ENCODE measurements around the gene KANSL3. TPM values are rescaled to one million over a fixed set of nuclear protein-coding genes. Genes with fewer than 3 reads are reported as not detected.

KANSL3 gene
- polyA plus RNA-seq, 4 donors = 13.5 to 39.7 (median 18.0) TPM

DNA sequence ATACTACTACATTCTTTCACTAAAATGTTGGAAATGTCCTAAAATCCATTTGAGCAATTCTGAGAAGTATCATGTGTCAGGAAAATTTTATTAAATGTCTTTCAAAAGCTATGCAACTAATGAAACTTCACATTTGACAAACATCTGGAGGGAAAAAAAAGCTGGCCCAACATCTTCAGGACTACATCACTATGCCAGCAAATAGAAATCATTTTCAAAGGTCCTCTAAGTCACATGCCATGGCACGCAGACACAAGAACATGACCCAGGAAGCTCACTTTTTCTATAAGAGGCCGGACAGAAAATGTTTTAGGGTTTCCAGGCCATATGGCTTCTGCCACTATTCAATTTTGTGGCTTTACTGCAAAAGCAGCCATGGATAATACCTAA lies 11.6 kb downstream of the KANSL3 start:
- no peaks in the 10 kb centered on the region for H3K9me3 ChIP-seq (ENCODE audit: control insufficient read depth in 2 of 2, insufficient read depth in 1 of 2, low read depth in 1 of 2, low read length in 1 of 2)
- H3K36me3 ChIP-seq (ENCODE audit: control insufficient read depth in 3 of 3, insufficient read depth in 2 of 3, low read depth in 1 of 3, low read length in 3 of 3) = peaks cover 0 to 23% (median 7%) of the 10 kb centered on the region in 3 donors
- DNase-seq = no peak
- 66 to 87% (median 84%) methylated on average over 2 of the region's 2 CpGs for WGBS, 3 donors
- H3K27me3 ChIP-seq (ENCODE audit: control insufficient read depth in 3 of 3, insufficient read depth in 3 of 3, low read length in 3 of 3) = no peaks in the 10 kb centered on the region
- no peak overlapping the region for H3K4me3 ChIP-seq (ENCODE audit: low read depth in 1 of 3, low read length in 3 of 3)
- no peak for FAIRE-seq
- no peak overlapping the region for H3K27ac ChIP-seq (ENCODE audit: low read depth in 1 of 3, low read length in 2 of 3)
- H3K4me1 ChIP-seq (ENCODE audit: control insufficient read depth in 3 of 3, insufficient read depth in 2 of 3, low read depth in 1 of 3, low read length in 2 of 3) = peaks cover 5 to 12% (median 6%) of the 10 kb centered on the region in 3 donors

GRCh38 chr2:96625571-96626552 lies 12.2 kb downstream of the KANSL3 start:
- whole genome bisulfite sequencing, 3 donors = 48 to 65% (median 50%) methylated on average over 5 of the region's 5 CpGs
- DNase-seq (no peak), FAIRE-seq (no peak)
- Histone ChIP-seq H3K27ac (ENCODE audit: low read depth in 1 of 3, low read length in 2 of 3) (no peak overlapping the region), H3K36me3 (ENCODE audit: control insufficient read depth in 3 of 3, insufficient read depth in 2 of 3, low read depth in 1 of 3, low read length in 3 of 3) (peaks cover 0 to 19% (median 7%) of the 10 kb centered on the region in 3 donors), H3K4me1 (ENCODE audit: control insufficient read depth in 3 of 3, insufficient read depth in 2 of 3, low read depth in 1 of 3, low read length in 2 of 3) (peaks cover 5 to 12% (median 6%) of the 10 kb centered on the region in 3 donors), H3K27me3 (ENCODE audit: control insufficient read depth in 3 of 3, insufficient read depth in 3 of 3, low read length in 3 of 3) (no peaks in the 10 kb centered on the region), H3K4me3 (ENCODE audit: low read depth in 1 of 3, low read length in 3 of 3) (no peak overlapping the region), H3K9me3 (ENCODE audit: control insufficient read depth in 2 of 2, insufficient read depth in 1 of 2, low read depth in 1 of 2, low read length in 1 of 2) (no peaks in the 10 kb centered on the region)

DNA sequence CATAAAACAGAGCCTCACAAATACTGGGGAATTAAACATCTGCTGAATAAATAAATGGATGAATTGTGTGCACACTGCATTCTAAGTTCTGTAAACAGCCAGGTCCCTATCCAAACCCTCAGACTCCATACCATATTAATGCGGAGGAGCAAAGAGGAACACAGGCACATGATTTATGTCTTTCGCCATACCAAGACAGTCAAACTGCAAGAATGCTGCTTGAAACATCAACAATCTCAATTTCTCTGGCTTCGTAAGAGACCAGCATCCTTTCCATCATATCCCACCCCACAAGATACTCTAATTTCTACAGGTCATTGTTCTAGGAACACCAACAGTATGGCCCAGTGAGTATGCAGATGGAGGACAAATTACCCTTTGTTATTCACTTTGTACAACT lies 15.0 kb downstream of the KANSL3 start:
- H3K4me1 ChIP-seq (ENCODE audit: control insufficient read depth in 3 of 3, insufficient read depth in 2 of 3, low read depth in 1 of 3, low read length in 2 of 3) = peaks cover 5 to 12% (median 6%) of the 10 kb centered on the region in 3 donors
- DNase-seq (no peak), FAIRE-seq (no peak)
- no peak overlapping the region for H3K4me3 ChIP-seq (ENCODE audit: low read depth in 1 of 3, low read length in 3 of 3)
- H3K9me3 ChIP-seq (ENCODE audit: control insufficient read depth in 2 of 2, insufficient read depth in 1 of 2, low read depth in 1 of 2, low read length in 1 of 2) = no peaks in the 10 kb centered on the region
- H3K27ac ChIP-seq (ENCODE audit: low read depth in 1 of 3, low read length in 2 of 3) = peak overlapping the region in 1 of 3 donors; percentile 26
- WGBS, 3 donors = 87 to 97% (median 93%) methylated on average over 3 of the region's 3 CpGs
- peaks cover 8 to 28% (median 9%) of the 10 kb centered on the region in 3 donors for H3K36me3 ChIP-seq (ENCODE audit: control insufficient read depth in 3 of 3, insufficient read depth in 2 of 3, low read depth in 1 of 3, low read length in 3 of 3)
- H3K27me3 ChIP-seq (ENCODE audit: control insufficient read depth in 3 of 3, insufficient read depth in 3 of 3, low read length in 3 of 3) = no peaks in the 10 kb centered on the region

DNA sequence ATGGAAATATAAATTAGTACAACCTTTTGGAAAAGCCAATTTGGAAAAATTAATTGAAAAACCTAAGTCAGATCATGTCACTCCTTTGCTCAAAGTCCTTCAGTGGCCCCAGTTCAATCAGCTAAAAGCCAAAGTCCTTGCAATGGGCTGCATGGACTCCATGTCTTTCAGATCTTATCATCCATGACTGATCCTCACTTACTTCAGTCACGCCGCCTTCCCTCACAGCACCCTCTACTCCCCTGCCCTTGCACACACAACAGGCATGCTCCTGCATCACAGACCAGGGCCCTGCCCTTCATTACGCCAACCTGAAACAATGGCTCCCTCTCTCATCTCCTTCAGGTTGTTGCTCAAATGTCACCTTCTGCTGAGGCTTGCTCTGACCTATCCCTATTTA lies 15.6 kb downstream of the KANSL3 start:
- Histone ChIP-seq H3K9me3 (ENCODE audit: control insufficient read depth in 2 of 2, insufficient read depth in 1 of 2, low read depth in 1 of 2, low read length in 1 of 2) (no peaks in the 10 kb centered on the region), H3K36me3 (ENCODE audit: control insufficient read depth in 3 of 3, insufficient read depth in 2 of 3, low read depth in 1 of 3, low read length in 3 of 3) (peaks cover 7 to 33% (median 8%) of the 10 kb centered on the region in 3 donors), H3K4me3 (ENCODE audit: low read depth in 1 of 3, low read length in 3 of 3) (no peak overlapping the region), H3K27me3 (ENCODE audit: control insufficient read depth in 3 of 3, insufficient read depth in 3 of 3, low read length in 3 of 3) (no peaks in the 10 kb centered on the region), H3K27ac (ENCODE audit: low read depth in 1 of 3, low read length in 2 of 3) (peak overlapping the region in 1 of 3 donors; percentile 26), H3K4me1 (ENCODE audit: control insufficient read depth in 3 of 3, insufficient read depth in 2 of 3, low read depth in 1 of 3, low read length in 2 of 3) (peaks cover 5 to 12% (median 6%) of the 10 kb centered on the region in 3 donors)
- FAIRE-seq (no peak), DNase-seq (peak; percentile 54 to 63)
- WGBS, 3 donors = 82 to 92% (median 87%) methylated on average over 3 of the region's 3 CpGs

GRCh38 chr2:96618596-96619283 lies 19.4 kb downstream of the KANSL3 start:
- Histone ChIP-seq H3K27me3 (ENCODE audit: control insufficient read depth in 3 of 3, insufficient read depth in 3 of 3, low read length in 3 of 3) (no peaks in the 10 kb centered on the region), H3K36me3 (ENCODE audit: control insufficient read depth in 3 of 3, insufficient read depth in 2 of 3, low read depth in 1 of 3, low read length in 3 of 3) (peaks cover 7 to 49% (median 8%) of the 10 kb centered on the region in 3 donors), H3K27ac (ENCODE audit: low read depth in 1 of 3, low read length in 2 of 3) (no peak overlapping the region), H3K9me3 (ENCODE audit: control insufficient read depth in 2 of 2, insufficient read depth in 1 of 2, low read depth in 1 of 2, low read length in 1 of 2) (no peaks in the 10 kb centered on the region), H3K4me3 (ENCODE audit: low read depth in 1 of 3, low read length in 3 of 3) (no peak overlapping the region), H3K4me1 (ENCODE audit: control insufficient read depth in 3 of 3, insufficient read depth in 2 of 3, low read depth in 1 of 3, low read length in 2 of 3) (peaks cover 0 to 12% (median 6%) of the 10 kb centered on the region in 3 donors)
- 80 to 90% (median 84%) methylated on average over 8 of the region's 8 CpGs for WGBS, 3 donors
- no peak for DNase-seq
- no peak for FAIRE-seq

DNA sequence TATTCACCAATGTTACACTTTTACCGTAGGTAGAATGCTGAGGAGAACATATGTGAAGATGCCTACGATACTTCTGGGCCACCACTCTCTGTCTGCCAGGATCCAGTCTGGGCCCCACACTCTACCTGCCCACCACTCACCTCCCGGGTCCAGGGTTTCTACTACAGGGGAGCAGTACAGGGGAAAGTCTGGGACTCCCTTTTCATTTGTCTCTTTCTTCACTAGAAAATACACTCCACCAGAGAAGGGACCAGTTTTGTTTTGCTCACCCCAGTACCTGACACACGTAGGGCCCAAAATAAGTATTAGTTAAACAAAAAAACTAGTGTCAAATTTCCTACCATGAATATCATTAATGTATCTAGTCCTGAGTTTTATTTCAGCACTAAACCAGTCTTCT lies 21.1 kb downstream of the KANSL3 start:
- H3K27me3 ChIP-seq (ENCODE audit: control insufficient read depth in 3 of 3, insufficient read depth in 3 of 3, low read length in 3 of 3) = no peaks in the 10 kb centered on the region
- H3K4me3 ChIP-seq (ENCODE audit: low read depth in 1 of 3, low read length in 3 of 3) = no peak overlapping the region
- H3K36me3 ChIP-seq (ENCODE audit: control insufficient read depth in 3 of 3, insufficient read depth in 2 of 3, low read depth in 1 of 3, low read length in 3 of 3) = peaks cover 13 to 57% (median 17%) of the 10 kb centered on the region in 3 donors
- WGBS, 3 donors = 91 to 98% (median 95%) methylated on average over 4 of the region's 4 CpGs
- peak overlapping the region in 1 of 3 donors; percentile 22 for H3K27ac ChIP-seq (ENCODE audit: low read depth in 1 of 3, low read length in 2 of 3)
- no peak for FAIRE-seq
- DNase-seq = no peak
- H3K9me3 ChIP-seq (ENCODE audit: control insufficient read depth in 2 of 2, insufficient read depth in 1 of 2, low read depth in 1 of 2, low read length in 1 of 2) = no peaks in the 10 kb centered on the region
- peaks cover 0 to 3% (median 0%) of the 10 kb centered on the region in 3 donors for H3K4me1 ChIP-seq (ENCODE audit: control insufficient read depth in 3 of 3, insufficient read depth in 2 of 3, low read depth in 1 of 3, low read length in 2 of 3)

DNA sequence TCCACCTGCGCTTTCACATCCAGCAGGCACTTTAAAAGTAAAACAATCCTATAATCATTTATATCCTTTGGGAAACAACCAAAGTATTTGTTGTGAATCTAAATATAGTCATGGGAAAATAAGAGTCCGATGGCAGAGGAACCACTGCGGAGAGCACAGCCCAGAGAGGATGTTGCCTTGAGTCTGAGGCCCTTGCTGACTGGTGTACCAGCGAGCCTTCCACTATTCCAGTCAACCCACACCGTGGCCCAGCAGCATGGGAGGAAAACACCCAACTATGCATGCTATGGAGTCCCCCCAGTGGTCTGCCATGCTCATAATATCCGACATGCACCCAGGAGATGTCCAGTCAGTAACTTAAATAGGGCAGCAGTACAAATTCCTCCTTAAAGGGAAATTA lies 21.6 kb downstream of the KANSL3 start:
- no peaks in the 10 kb centered on the region for H3K9me3 ChIP-seq (ENCODE audit: control insufficient read depth in 2 of 2, insufficient read depth in 1 of 2, low read depth in 1 of 2, low read length in 1 of 2)
- FAIRE-seq = no peak
- peak overlapping the region in 1 of 3 donors; percentile 22 for H3K27ac ChIP-seq (ENCODE audit: low read depth in 1 of 3, low read length in 2 of 3)
- H3K36me3 ChIP-seq (ENCODE audit: control insufficient read depth in 3 of 3, insufficient read depth in 2 of 3, low read depth in 1 of 3, low read length in 3 of 3) = peaks cover 15 to 56% (median 17%) of the 10 kb centered on the region in 3 donors
- no peaks in the 10 kb centered on the region for H3K27me3 ChIP-seq (ENCODE audit: control insufficient read depth in 3 of 3, insufficient read depth in 3 of 3, low read length in 3 of 3)
- 88 to 93% (median 90%) methylated on average over 6 of the region's 6 CpGs for WGBS, 3 donors
- no peak overlapping the region for H3K4me3 ChIP-seq (ENCODE audit: low read depth in 1 of 3, low read length in 3 of 3)
- DNase-seq = no peak
- peaks cover 0 to under 1% (median 0%) of the 10 kb centered on the region in 3 donors for H3K4me1 ChIP-seq (ENCODE audit: control insufficient read depth in 3 of 3, insufficient read depth in 2 of 3, low read depth in 1 of 3, low read length in 2 of 3)

DNA sequence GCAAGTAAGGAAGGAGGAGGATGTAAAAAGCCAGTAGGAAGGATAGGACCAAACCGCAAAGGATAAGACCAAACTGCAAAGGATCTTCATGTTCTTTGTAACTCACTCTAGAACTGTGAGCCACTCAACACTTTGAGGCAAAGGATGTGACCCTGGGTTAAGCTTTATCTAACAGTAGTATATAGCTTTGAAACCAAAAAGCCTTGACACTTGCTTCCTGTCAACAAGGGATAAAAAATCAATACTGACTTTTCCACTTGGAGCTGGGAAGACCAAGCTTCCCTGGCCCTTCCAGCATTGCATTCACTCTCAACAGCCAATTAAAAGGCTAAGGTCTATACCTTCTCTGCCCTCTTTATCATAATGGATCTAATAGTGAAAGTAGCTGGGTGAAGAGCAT lies 22.0 kb downstream of the KANSL3 start:
- Histone ChIP-seq H3K9me3 (ENCODE audit: control insufficient read depth in 2 of 2, insufficient read depth in 1 of 2, low read depth in 1 of 2, low read length in 1 of 2) (no peaks in the 10 kb centered on the region), H3K36me3 (ENCODE audit: control insufficient read depth in 3 of 3, insufficient read depth in 2 of 3, low read depth in 1 of 3, low read length in 3 of 3) (peaks cover 15 to 57% (median 17%) of the 10 kb centered on the region in 3 donors), H3K4me1 (ENCODE audit: control insufficient read depth in 3 of 3, insufficient read depth in 2 of 3, low read depth in 1 of 3, low read length in 2 of 3) (no peaks in the 10 kb centered on the region), H3K4me3 (ENCODE audit: low read depth in 1 of 3, low read length in 3 of 3) (no peak overlapping the region), H3K27ac (ENCODE audit: low read depth in 1 of 3, low read length in 2 of 3) (no peak overlapping the region), H3K27me3 (ENCODE audit: control insufficient read depth in 3 of 3, insufficient read depth in 3 of 3, low read length in 3 of 3) (no peaks in the 10 kb centered on the region)
- no peak for DNase-seq
- WGBS, 3 donors = 92 to 98% (median 94%) methylated on average over 1 of the region's 1 CpG
- FAIRE-seq = no peak

All from small intestine (tissue), 7 donors.